GM12864 (cell line): ENCODE data around the gene IL17RD.
"Not testable (repeated sequence)": the region's sequence is repeated elsewhere in the genome, so short reads cannot be mapped to it uniquely, and the experiment has no call there.

Source experiments
- DNase-seq: peaks from one replicate; pipeline ENCODE4 v3.0.0-alpha.2; 2011; ENCODE audit warnings: low read depth
- H3K4me3 ChIP-seq: 2 replicates; pipeline ENCODE4 v1.5.1; 2011; ENCODE audit warnings: mild to moderate bottlenecking, low read depth, low read length, control low read depth
- TF ChIP-seq, protein P1 (sequence below): IDR thresholded peaks from 2 replicates; pipeline ENCODE4 v1.5.1; 2011; ENCODE audit warnings: low read depth, mild to moderate bottlenecking, moderate library complexity, low read length, control low read depth, inconsistent platforms; ENCODE audit errors: missing control alignments

Gene IL17RD

GRCh38 chr3:57087361-57088092 is 77.6 kb downstream of the IL17RD start:
- TF ChIP-seq, protein P1, sequence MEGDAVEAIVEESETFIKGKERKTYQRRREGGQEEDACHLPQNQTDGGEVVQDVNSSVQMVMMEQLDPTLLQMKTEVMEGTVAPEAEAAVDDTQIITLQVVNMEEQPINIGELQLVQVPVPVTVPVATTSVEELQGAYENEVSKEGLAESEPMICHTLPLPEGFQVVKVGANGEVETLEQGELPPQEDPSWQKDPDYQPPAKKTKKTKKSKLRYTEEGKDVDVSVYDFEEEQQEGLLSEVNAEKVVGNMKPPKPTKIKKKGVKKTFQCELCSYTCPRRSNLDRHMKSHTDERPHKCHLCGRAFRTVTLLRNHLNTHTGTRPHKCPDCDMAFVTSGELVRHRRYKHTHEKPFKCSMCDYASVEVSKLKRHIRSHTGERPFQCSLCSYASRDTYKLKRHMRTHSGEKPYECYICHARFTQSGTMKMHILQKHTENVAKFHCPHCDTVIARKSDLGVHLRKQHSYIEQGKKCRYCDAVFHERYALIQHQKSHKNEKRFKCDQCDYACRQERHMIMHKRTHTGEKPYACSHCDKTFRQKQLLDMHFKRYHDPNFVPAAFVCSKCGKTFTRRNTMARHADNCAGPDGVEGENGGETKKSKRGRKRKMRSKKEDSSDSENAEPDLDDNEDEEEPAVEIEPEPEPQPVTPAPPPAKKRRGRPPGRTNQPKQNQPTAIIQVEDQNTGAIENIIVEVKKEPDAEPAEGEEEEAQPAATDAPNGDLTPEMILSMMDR: no peak
- no peak overlapping the region for H3K4me3 ChIP-seq
- no peak for DNase-seq

DNA sequence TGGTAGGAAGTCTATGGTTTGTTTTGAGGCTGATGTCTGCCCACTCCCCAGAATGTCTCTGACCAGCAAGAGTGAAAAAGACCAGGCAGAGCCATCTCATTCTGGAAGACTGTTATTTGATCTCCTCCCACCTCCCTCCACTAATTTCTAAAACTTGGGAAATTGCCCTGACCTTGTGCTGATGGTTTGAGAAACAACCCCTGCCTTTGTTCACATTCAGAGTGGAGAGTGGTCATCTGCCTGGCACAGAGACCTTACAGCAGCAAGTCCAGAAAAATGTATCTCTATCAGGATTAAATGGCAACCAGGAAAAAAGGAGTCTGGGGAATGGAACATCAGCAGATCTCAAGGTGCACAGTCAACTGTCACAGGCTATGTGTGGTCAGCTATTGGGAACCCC is 79.0 kb downstream of the IL17RD start:
- no peak overlapping the region for H3K4me3 ChIP-seq
- TF ChIP-seq, protein P1: no peak
- no peak for DNase-seq

DNA sequence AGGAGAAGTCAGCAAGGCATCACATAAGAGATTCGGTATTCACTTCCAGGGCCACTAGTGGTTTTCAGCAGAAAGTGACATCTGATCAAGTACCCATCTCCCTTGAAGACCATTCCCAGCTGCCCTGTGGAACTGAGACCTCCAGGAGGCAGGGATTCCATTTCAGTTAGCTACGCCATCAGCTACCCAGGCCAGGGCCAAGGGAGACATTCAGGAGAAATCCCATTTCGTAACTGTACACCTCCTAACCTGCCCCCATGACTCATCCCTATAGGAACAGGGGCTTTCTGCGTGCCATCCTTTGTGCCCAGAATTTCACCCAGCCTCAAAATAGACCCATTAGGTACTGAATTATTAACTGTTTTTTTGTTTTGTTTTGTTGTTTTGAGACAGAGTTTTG is 79.9 kb downstream of the IL17RD start:
- TF ChIP-seq, protein P1: no peak
- no peak overlapping the region for H3K4me3 ChIP-seq
- DNase-seq: no peak

DNA sequence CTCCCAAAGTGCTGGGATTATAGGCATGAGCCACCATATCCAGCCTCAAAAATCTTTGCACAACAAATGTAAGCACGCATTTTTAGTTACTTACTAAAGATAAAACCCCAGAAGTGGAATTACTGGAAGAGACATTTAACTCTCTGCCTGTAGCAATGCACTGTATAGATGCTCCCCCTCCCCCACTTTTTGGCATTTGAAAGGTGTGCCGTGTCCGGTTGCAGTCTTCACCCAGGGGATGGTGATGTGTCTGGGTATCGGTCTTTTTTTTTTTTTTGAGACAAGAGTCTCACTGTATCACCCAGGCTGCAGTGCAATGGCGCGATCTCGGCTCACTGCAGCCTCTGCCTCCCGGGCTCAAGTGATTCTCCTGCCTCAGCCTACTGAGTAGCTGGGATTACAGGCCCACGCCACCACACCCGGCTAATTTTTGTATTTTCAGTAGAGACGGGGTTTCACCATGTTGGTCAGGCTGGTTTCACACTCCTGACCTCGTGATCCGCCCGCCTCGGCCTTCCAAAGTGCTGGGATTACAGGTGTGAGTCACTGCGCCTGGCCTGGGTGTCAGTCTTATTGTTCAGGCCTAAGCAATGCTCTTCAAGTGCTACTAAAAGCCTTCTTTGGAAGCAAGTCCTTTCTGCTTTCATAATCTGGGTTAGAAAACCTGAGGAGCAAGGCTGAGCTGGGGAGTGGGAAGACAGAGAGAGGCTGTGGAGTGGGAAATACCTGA is 81.7 kb downstream of the IL17RD start:
- not testable (repeated sequence) for H3K4me3 ChIP-seq, DNase-seq

DNA sequence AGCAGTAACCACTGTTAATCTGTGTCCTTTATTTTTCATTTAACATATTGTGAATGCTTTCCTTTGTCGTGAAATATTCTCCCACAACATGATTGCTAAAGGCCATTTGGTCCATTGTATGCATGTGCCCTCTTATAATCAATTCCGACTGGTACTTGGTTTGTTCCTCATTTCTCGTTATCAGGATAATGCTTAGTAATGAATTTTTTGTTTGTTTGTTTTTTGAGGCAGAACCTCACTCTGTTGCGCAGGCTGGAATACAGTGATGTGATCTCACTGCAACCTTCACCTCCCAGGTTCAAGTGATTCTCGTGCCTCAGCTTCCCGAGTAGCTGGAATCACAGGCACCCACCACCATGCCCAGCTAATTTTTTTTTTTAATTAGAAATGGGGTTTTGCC is 82.7 kb downstream of the IL17RD start:
- no peak for DNase-seq
- TF ChIP-seq, protein P1: no peak
- no peak overlapping the region for H3K4me3 ChIP-seq

- H3K4me3 ChIP-seq: no peak overlapping the region
- TF ChIP-seq, protein P1: no peak
- DNase-seq: no peak
Observed at GRCh38 chr3:57081173-57081572, 84.0 kb downstream of the IL17RD start.

DNA sequence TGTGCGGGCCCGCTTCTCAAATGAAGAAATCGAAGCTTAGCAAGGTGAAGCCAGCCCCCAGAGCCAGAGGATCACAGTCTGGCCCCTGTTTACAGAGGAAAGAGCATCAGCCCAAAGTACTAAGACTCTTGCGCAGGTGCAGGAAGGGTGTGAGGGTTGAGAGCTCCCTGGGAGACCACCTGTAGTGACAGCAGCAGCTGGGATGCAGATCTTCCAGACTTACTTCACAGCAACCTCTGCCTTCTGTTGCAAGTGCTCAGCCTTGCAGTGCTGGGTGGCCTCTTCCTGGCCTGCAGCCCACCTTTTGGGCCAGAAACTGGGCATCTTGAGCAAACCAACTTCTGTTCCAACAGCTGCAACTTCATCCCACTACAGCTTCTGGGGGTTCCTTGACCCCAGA is 85.0 kb downstream of the IL17RD start:
- no peak for DNase-seq
- TF ChIP-seq, protein P1: no peak
- H3K4me3 ChIP-seq: no peak overlapping the region
